Activated B cell treated with CpG ODN at 0.5 μM for 24 hours (primary cell): Measurements from ENCODE around the gene RBM47. TPM values are rescaled to one million over a fixed set of nuclear protein-coding genes. Genes with fewer than 3 reads are reported as not detected.

Source experiments
- ATAC-seq: fragments of 200-7000 bp; cut with Tn5 transposase; one replicate; pipeline ENCODE4 v1.10.0; 2021; ENCODE audit warnings: low read depth, mild to moderate bottlenecking, moderate library complexity
- CTCF ChIA-PET: fragments of 350-600 bp; sonication (Branson Sonifier 250); formaldehyde crosslinking; loops from one replicate; lab custom pipeline; 2021; ENCODE audit warnings: antibody characterized with exemption; lab: Charles Lee
- POLR2A ChIA-PET: fragments of 350-600 bp; sonication (Branson Sonifier 250); formaldehyde crosslinking; loops from one replicate; lab custom pipeline; 2021; ENCODE audit warnings: antibody characterized with exemption; lab: Charles Lee
- DNase-seq: peaks from one replicate; pipeline ENCODE4 v3.0.0; 2022
- H3K27ac Mint-ChIP-seq: one replicate; pipeline ENCODE4 v1.8.0; 2020; ENCODE audit warnings: mixed read lengths
- H3K27me3 Mint-ChIP-seq: one replicate; pipeline ENCODE4 v1.8.0; 2021; ENCODE audit warnings: mixed read lengths
- H3K36me3 Mint-ChIP-seq: one replicate; pipeline ENCODE4 v1.8.0; 2021; ENCODE audit warnings: low read depth, mixed read lengths
- H3K4me1 Mint-ChIP-seq: one replicate; pipeline ENCODE4 v1.8.0; 2021; ENCODE audit warnings: mixed read lengths
- H3K4me3 Mint-ChIP-seq: one replicate; pipeline ENCODE4 v1.8.0; 2020; ENCODE audit warnings: mild to moderate bottlenecking, mixed read lengths
- H3K9me3 Mint-ChIP-seq: one replicate; pipeline ENCODE4 v1.8.0; 2020; ENCODE audit warnings: mixed read lengths
- CTCF ChIP-seq: fragments of 200-600 bp; IDR thresholded peaks from one replicate; pipeline ENCODE4 v1.8.0; 2022; ENCODE audit warnings: antibody characterized with exemption, mild to moderate bottlenecking
- intact Hi-C: fragments of 100-400 bp; cut with micrococcal nuclease; formaldehyde crosslinking; loops from one replicate; pipeline ENCODE4 v1.15.1; 2024
- total RNA-seq: library from RNA; stranded (reverse); gene quantifications from 2 replicates; pipeline ENCODE4 v1.2.3, GENCODE V29; 2022

The RBM47 gene
- total RNA-seq, 1 donor from 2014 or later = 8.0 TPM

- H3K4me1 Mint-ChIP-seq = no peaks in the 10 kb centered on the region
- ChIA-PET CTCF (no interaction called here), POLR2A (no interaction called here)
- H3K27ac Mint-ChIP-seq = no peak overlapping the region
- peaks cover 16% of the 10 kb centered on the region for H3K36me3 Mint-ChIP-seq
- H3K27me3 Mint-ChIP-seq = no peaks in the 10 kb centered on the region
- no peak for DNase-seq
- no peaks in the 10 kb centered on the region for H3K9me3 Mint-ChIP-seq
- TF ChIP-seq CTCF = no peak
- ATAC-seq = no peak
- intact Hi-C loops = no loop called here
- no peak overlapping the region for H3K4me3 Mint-ChIP-seq
These were observed 202.5 kb downstream of the RBM47 start for GRCh38 chr4:40427128-40427527.

- ChIA-PET POLR2A (no interaction called here), CTCF (no interaction called here)
- no peak overlapping the region for H3K27ac Mint-ChIP-seq
- intact Hi-C loops = no loop called here
- no peak overlapping the region for H3K4me3 Mint-ChIP-seq
- TF ChIP-seq CTCF = no peak
- peaks cover 10% of the 10 kb centered on the region for H3K36me3 Mint-ChIP-seq
- no peak for DNase-seq
- no peak for ATAC-seq
- no peaks in the 10 kb centered on the region for H3K9me3 Mint-ChIP-seq
- H3K27me3 Mint-ChIP-seq = no peaks in the 10 kb centered on the region
- no peaks in the 10 kb centered on the region for H3K4me1 Mint-ChIP-seq
These were observed 203.7 kb downstream of the RBM47 start for GRCh38 chr4:40425799-40426574.

DNA sequence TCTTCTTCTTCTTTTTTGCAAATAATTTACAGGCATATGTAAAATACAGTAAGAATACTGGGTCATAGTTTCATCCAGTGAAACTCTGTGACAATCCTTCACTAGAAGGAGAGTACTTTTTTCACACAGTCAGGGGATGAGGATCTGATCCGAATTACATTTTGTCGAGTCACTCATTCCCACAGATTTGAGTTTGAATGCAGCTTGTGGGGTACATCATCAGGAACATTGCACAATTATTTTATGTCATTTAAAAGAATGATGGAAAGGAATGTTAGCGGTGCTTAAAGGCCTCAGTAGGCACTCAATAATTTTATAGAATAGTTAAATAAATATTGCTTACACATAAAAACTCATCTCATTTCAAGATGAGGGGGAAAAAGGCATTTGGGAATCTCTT lies 205.9 kb downstream of the RBM47 start:
- POLR2A ChIA-PET = no interaction called here

DNA sequence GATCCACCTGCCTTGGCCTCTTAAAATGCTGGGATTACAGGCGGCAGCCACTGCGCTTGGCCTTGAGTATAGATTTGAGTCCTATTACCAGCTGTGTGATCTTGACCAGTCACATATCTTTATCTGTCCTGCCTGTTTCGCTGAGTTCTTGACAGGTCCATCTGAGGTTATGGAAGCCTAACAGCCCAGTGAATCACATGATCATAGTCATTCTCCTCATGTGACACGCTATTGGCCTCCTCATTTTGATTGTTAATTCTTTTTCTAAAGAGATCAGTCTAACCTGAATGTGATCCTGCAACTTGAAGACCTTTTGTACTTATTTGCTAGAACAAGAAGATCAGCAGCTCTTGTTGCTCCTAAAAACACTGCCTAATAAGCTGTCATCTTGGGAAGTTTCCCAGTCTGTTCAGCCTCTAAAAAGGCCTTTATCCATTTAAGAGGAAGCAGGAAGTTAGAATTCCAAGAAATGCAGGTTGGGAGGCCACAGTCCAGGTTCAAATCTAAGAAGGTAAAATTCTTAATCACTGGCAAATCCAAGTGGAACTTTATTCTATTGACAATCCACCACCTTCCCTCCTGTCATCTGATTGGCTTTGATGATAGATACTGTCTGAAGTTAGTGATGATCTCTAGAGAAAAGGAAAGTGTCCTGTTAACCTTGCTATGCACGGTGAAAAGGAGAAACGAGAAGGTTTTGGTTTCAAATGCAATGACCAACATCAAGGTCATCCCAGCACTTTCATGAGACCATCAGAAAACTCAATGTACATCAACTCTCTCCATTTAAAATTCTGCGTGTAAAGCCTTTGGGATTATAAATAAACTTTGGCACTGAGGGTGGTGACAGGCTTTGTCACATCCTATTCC lies 207.6 kb downstream of the RBM47 start:
- intact Hi-C loops = no loop called here
- H3K36me3 Mint-ChIP-seq = peaks cover 7% of the 10 kb centered on the region
- ChIA-PET CTCF (no interaction called here), POLR2A (no interaction called here)
- no peak overlapping the region for H3K4me3 Mint-ChIP-seq
- no peak for TF ChIP-seq CTCF
- H3K9me3 Mint-ChIP-seq = peaks cover 6% of the 10 kb centered on the region
- ATAC-seq (no peak), DNase-seq (no peak)
- H3K27me3 Mint-ChIP-seq = no peaks in the 10 kb centered on the region
- H3K4me1 Mint-ChIP-seq = no peaks in the 10 kb centered on the region
- no peak overlapping the region for H3K27ac Mint-ChIP-seq

More for the DNA sequence above, 205.9 kb downstream of the RBM47 start:
- peaks cover 7% of the 10 kb centered on the region for H3K36me3 Mint-ChIP-seq
- H3K27me3 Mint-ChIP-seq = no peaks in the 10 kb centered on the region
- no peak overlapping the region for H3K27ac Mint-ChIP-seq
- intact Hi-C loops = no loop called here
- ATAC-seq (no peak), DNase-seq (no peak)
- peaks cover 3% of the 10 kb centered on the region for H3K9me3 Mint-ChIP-seq
- no peaks in the 10 kb centered on the region for H3K4me1 Mint-ChIP-seq
- no peak for TF ChIP-seq CTCF
- CTCF ChIA-PET = no interaction called here
- no peak overlapping the region for H3K4me3 Mint-ChIP-seq

DNA sequence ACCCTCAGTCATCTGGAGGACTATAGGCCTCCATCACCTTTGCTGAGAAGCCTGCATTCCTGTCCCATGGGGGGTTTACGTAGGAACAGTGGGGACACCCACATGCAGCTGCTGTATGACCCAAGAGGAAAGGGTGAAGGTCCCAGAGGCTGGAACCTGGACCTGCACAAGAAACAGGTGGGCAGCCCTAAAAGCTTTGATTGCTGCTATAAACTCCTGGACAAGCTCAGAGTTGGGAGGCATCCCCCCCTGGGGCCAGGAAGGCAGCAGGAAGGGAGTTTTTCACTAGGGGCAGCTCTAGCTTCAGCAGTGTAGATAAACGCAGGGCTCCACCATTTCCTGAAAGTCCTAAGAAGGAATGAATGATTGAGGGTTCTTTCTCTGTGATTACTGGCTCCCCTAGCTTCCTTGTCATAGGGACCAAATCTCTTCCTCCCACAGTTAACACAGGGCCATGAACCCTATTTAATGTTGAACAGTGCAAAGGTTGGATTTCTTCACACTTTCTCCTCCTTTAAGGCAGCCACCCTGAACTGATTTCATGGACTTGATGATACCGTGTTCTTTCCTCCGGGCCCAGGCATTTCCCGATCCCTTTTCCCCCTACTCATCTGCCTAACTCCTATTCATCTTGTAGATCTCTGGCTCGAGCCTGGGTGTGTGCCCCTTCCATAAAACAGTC lies 210.3 kb downstream of the RBM47 start:
- TF ChIP-seq CTCF = no peak
- H3K9me3 Mint-ChIP-seq = peaks cover 6% of the 10 kb centered on the region
- H3K27ac Mint-ChIP-seq = no peak overlapping the region

More for the DNA sequence above, 210.3 kb downstream of the RBM47 start:
- DNase-seq (no peak), ATAC-seq (no peak)
- no peak overlapping the region for H3K4me3 Mint-ChIP-seq
- ChIA-PET POLR2A (no interaction called here), CTCF (no interaction called here)
- intact Hi-C loops = no loop called here
- no peaks in the 10 kb centered on the region for H3K4me1 Mint-ChIP-seq
- no peaks in the 10 kb centered on the region for H3K27me3 Mint-ChIP-seq
- H3K36me3 Mint-ChIP-seq = no peaks in the 10 kb centered on the region
